Astrocyte (in vitro differentiated cells and primary cell): Measurements from ENCODE around the gene P3H1. TPM values are rescaled to one million over a fixed set of nuclear protein-coding genes. Genes with fewer than 3 reads are reported as not detected.
"Not testable (repeated sequence)": the region's sequence is repeated elsewhere in the genome, so short reads cannot be mapped to it uniquely, and the experiment has no call there.

Source experiments
- DNase-seq: peaks from one replicate; pipeline ENCODE4 v3.0.0-alpha.2; 2010; ENCODE audit warnings: low read depth
- FAIRE-seq: peaks from 2 replicates; lab custom pipeline; 2011; peaks lifted over from hg19 to GRCh38; lab: Jason Lieb, UNC
- H2AFZ ChIP-seq: 2 replicates; pipeline ENCODE4 v1.6.0; 2012; ENCODE audit warnings: low read depth, low read length, inconsistent platforms
- H3K27ac ChIP-seq: 2 replicates; pipeline ENCODE4 v1.5.1; 2011; ENCODE audit warnings: low read depth, low read length, inconsistent platforms
- H3K27me3 ChIP-seq: 2 replicates; pipeline ENCODE4 v1.6.0; 2011; ENCODE audit warnings: low read length, inconsistent platforms; ENCODE audit not compliant: insufficient read depth
- H3K36me3 ChIP-seq: 2 replicates; pipeline ENCODE4 v1.5.1; 2011; ENCODE audit warnings: low read length, inconsistent platforms; ENCODE audit not compliant: insufficient read depth
- H3K4me1 ChIP-seq: 2 replicates; pipeline ENCODE4 v1.5.1; 2011; ENCODE audit warnings: low read length, inconsistent platforms; ENCODE audit not compliant: insufficient read depth
- H3K4me2 ChIP-seq: 2 replicates; pipeline ENCODE4 v1.6.0; 2012; ENCODE audit warnings: low read length, inconsistent platforms
- H3K4me3 ChIP-seq: 2 replicates; pipeline ENCODE4 v1.5.1; 2011; ENCODE audit warnings: low read depth, mild to moderate bottlenecking, low read length, inconsistent platforms; ENCODE audit not compliant: insufficient read depth
- H3K79me2 ChIP-seq: 2 replicates; pipeline ENCODE4 v1.6.0; 2012; ENCODE audit warnings: mild to moderate bottlenecking, low read length, inconsistent platforms; ENCODE audit not compliant: insufficient read depth
- H3K9ac ChIP-seq: 2 replicates; pipeline ENCODE4 v1.6.0; 2012; ENCODE audit warnings: mild to moderate bottlenecking, low read length, inconsistent platforms
- H3K9me3 ChIP-seq: 2 replicates; pipeline ENCODE4 v1.5.1; 2012; ENCODE audit warnings: low read depth, mild to moderate bottlenecking, low read length, inconsistent platforms; ENCODE audit not compliant: insufficient read depth
- H4K20me1 ChIP-seq: 2 replicates; pipeline ENCODE4 v1.6.0; 2012; ENCODE audit warnings: low read length, inconsistent platforms; ENCODE audit not compliant: insufficient read depth
- H3K27ac Mint-ChIP-seq: one replicate; pipeline ENCODE4 v1.8.0; 2021; ENCODE audit warnings: mild to moderate bottlenecking, mixed read lengths; ENCODE audit not compliant: unreplicated experiment
- H3K27me3 Mint-ChIP-seq: one replicate; pipeline ENCODE4 v1.8.0; 2021; ENCODE audit warnings: low read depth, mixed read lengths; ENCODE audit not compliant: unreplicated experiment
- H3K36me3 Mint-ChIP-seq: one replicate; pipeline ENCODE4 v1.8.0; 2021; ENCODE audit warnings: low read depth, mixed read lengths; ENCODE audit not compliant: unreplicated experiment
- H3K4me1 Mint-ChIP-seq: one replicate; pipeline ENCODE4 v1.8.0; 2021; ENCODE audit warnings: low read depth, mixed read lengths; ENCODE audit not compliant: unreplicated experiment
- H3K4me3 Mint-ChIP-seq: one replicate; pipeline ENCODE4 v1.8.0; 2021; ENCODE audit warnings: mild to moderate bottlenecking, moderate library complexity, mixed read lengths; ENCODE audit not compliant: unreplicated experiment
- H3K9me3 Mint-ChIP-seq: one replicate; pipeline ENCODE4 v1.8.0; 2021; ENCODE audit warnings: mild to moderate bottlenecking, mixed read lengths; ENCODE audit not compliant: unreplicated experiment
- EZH2 ChIP-seq: IDR thresholded peaks from 2 replicates; pipeline ENCODE4 v1.6.1; 2012; ENCODE audit warnings: mild to moderate bottlenecking, low read length, inconsistent platforms; ENCODE audit not compliant: insufficient read depth
- total RNA-seq: library from RNA; stranded (reverse); gene quantifications from 2 replicates; pipeline ENCODE4 v1.2.1, GENCODE V29; 2021
- TF ChIP-seq, protein P1 (sequence below): IDR thresholded peaks from 2 replicates; pipeline ENCODE4 v1.5.1; 2011; ENCODE audit warnings: low read depth, mild to moderate bottlenecking, inconsistent platforms, low read length, moderate library complexity; ENCODE audit not compliant: insufficient read depth

Gene P3H1
- total RNA-seq, 1 donor from 2014 or later, result 277 TPM

GRCh38 chr1:42720868-42721267 lies 46.0 kb downstream of the P3H1 start:
- Mint-ChIP-seq H3K9me3 (no peaks in the 10 kb centered on the region), H3K27me3 (no peaks in the 10 kb centered on the region), H3K36me3 (peaks cover 16% of the 10 kb centered on the region), H3K4me3 (no peak overlapping the region), H3K27ac (no peak overlapping the region), H3K4me1 (peaks cover 7% of the 10 kb centered on the region)
- H4K20me1 ChIP-seq, result peaks cover 6% of the 10 kb centered on the region
- no peak overlapping the region for H3K9ac ChIP-seq
- H2AFZ ChIP-seq, result no peak overlapping the region
- FAIRE-seq, result no peak
- DNase-seq, result no peak
- no peak for TF ChIP-seq EZH2
- TF ChIP-seq, protein P1, sequence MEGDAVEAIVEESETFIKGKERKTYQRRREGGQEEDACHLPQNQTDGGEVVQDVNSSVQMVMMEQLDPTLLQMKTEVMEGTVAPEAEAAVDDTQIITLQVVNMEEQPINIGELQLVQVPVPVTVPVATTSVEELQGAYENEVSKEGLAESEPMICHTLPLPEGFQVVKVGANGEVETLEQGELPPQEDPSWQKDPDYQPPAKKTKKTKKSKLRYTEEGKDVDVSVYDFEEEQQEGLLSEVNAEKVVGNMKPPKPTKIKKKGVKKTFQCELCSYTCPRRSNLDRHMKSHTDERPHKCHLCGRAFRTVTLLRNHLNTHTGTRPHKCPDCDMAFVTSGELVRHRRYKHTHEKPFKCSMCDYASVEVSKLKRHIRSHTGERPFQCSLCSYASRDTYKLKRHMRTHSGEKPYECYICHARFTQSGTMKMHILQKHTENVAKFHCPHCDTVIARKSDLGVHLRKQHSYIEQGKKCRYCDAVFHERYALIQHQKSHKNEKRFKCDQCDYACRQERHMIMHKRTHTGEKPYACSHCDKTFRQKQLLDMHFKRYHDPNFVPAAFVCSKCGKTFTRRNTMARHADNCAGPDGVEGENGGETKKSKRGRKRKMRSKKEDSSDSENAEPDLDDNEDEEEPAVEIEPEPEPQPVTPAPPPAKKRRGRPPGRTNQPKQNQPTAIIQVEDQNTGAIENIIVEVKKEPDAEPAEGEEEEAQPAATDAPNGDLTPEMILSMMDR, result no peak
- H3K27ac ChIP-seq, result no peak overlapping the region
- no peaks in the 10 kb centered on the region for H3K9me3 ChIP-seq
- no peaks in the 10 kb centered on the region for H3K4me1 ChIP-seq
- no peak overlapping the region for H3K4me2 ChIP-seq
- H3K4me3 ChIP-seq, result no peak overlapping the region
- no peaks in the 10 kb centered on the region for H3K27me3 ChIP-seq
- no peaks in the 10 kb centered on the region for H3K36me3 ChIP-seq
- H3K79me2 ChIP-seq, result no peaks in the 10 kb centered on the region

- H3K27ac ChIP-seq, H3K27me3 ChIP-seq, H3K27ac Mint-ChIP-seq, DNase-seq, H3K4me1 Mint-ChIP-seq, H3K4me1 ChIP-seq, H2AFZ ChIP-seq, H3K36me3 ChIP-seq, H3K9me3 ChIP-seq, H3K9ac ChIP-seq, H3K9me3 Mint-ChIP-seq, H3K4me3 ChIP-seq, H4K20me1 ChIP-seq, H3K4me2 ChIP-seq, FAIRE-seq, H3K27me3 Mint-ChIP-seq, H3K4me3 Mint-ChIP-seq: not testable (repeated sequence)
- peaks cover 40% of the 10 kb centered on the region for H3K36me3 Mint-ChIP-seq
- peaks cover 13% of the 10 kb centered on the region for H3K79me2 ChIP-seq
These were observed 52.4 kb downstream of the P3H1 start for GRCh38 chr1:42714441-42714840.

DNA sequence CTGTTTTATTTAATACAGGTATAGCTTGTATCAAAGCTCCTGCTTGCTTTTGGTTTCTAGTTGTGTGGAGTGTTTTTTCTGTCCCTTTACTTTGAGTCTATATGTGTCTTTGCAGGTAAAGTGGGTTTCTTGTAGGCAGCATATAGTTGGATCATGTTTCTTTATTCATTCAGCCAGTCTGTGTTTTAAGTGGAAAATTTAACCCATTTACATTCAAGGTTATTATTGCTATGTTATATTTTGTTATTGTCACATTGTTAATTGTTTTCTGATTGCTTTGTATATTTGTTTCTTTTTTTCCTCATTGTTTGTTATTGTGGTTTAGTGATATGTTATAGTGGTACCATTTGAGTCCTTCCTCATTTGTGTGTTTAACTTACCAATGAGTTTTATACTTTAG lies 53.5 kb downstream of the P3H1 start:
- H3K9me3 Mint-ChIP-seq, result peaks cover 3% of the 10 kb centered on the region
- no peaks in the 10 kb centered on the region for H3K36me3 ChIP-seq
- H3K79me2 ChIP-seq, result peaks cover 13% of the 10 kb centered on the region
- H2AFZ ChIP-seq, result no peak overlapping the region
- H3K9me3 ChIP-seq, result no peaks in the 10 kb centered on the region
- no peaks in the 10 kb centered on the region for H3K4me1 ChIP-seq
- H3K27me3 ChIP-seq, result no peaks in the 10 kb centered on the region
- TF ChIP-seq EZH2, result no peak
- TF ChIP-seq, protein P1, result no peak
- H3K27ac Mint-ChIP-seq, result no peak overlapping the region
- H3K4me3 ChIP-seq, result no peak overlapping the region
- FAIRE-seq (no peak), DNase-seq (no peak)
- H3K27ac ChIP-seq, result no peak overlapping the region
- H3K36me3 Mint-ChIP-seq, result peaks cover 36% of the 10 kb centered on the region
- H3K4me2 ChIP-seq, result no peak overlapping the region
- no peak overlapping the region for H3K4me3 Mint-ChIP-seq
- H3K9ac ChIP-seq, result no peak overlapping the region
- H4K20me1 ChIP-seq, result peaks cover 10% of the 10 kb centered on the region
- H3K4me1 Mint-ChIP-seq, result no peaks in the 10 kb centered on the region
- H3K27me3 Mint-ChIP-seq, result no peaks in the 10 kb centered on the region

GRCh38 chr1:42712808-42713207 lies 54.0 kb downstream of the P3H1 start:
- not testable (repeated sequence) for H3K9me3 ChIP-seq, H3K36me3 ChIP-seq, H3K27ac Mint-ChIP-seq, H3K9me3 Mint-ChIP-seq, H3K27ac ChIP-seq, DNase-seq, H3K27me3 ChIP-seq, H3K9ac ChIP-seq, H3K4me1 Mint-ChIP-seq, FAIRE-seq, H3K4me2 ChIP-seq, H3K27me3 Mint-ChIP-seq, H3K4me3 ChIP-seq, H3K4me1 ChIP-seq, H3K4me3 Mint-ChIP-seq, H2AFZ ChIP-seq
- peaks cover 15% of the 10 kb centered on the region for H4K20me1 ChIP-seq
- peaks cover 36% of the 10 kb centered on the region for H3K36me3 Mint-ChIP-seq
- H3K79me2 ChIP-seq, result peaks cover 13% of the 10 kb centered on the region
